DND-41 (cell line): Measurements from ENCODE around the gene PREX1.

Experiments
- CTCF ChIP-seq: IDR thresholded peaks from 2 replicates; pipeline ENCODE4 v1.5.1; 2012; ENCODE audit warnings: borderline replicate concordance, low read length, moderate library complexity, mild to moderate bottlenecking; ENCODE audit not compliant: poor library complexity, severe bottlenecking; ENCODE audit errors: extremely low read depth
- EZH2 ChIP-seq: IDR thresholded peaks from 3 replicates; pipeline ENCODE4 v1.6.1; 2012; ENCODE audit warnings: borderline replicate concordance, low read depth, mild to moderate bottlenecking, moderate library complexity, low read length, inconsistent platforms; ENCODE audit not compliant: severe bottlenecking

- no peak for TF ChIP-seq CTCF
- TF ChIP-seq EZH2, result no peak
These were observed 143.2 kb downstream of the PREX1 start for GRCh38 chr20:48684501-48685041.
